Breast epithelium (tissue), 3 donors: Measurements from ENCODE around the gene LHFPL2.

Experiments
- CTCF ChIP-seq, 3 donors: fragments of 450-650 bp; IDR thresholded peaks; one replicate each; pipeline ENCODE4 v1.5.1; 2016 to 2017; ENCODE audit warnings: antibody characterized with exemption in 3 of 3, mild to moderate bottlenecking in 3 of 3, moderate library complexity in 3 of 3
- POLR2AphosphoS5 ChIP-seq, 3 donors: sonication (generic); formaldehyde crosslinking; IDR thresholded peaks; one replicate each; pipeline ENCODE4 v1.6.1; 2017; ENCODE audit warnings: antibody characterized with exemption in 3 of 3

- TF ChIP-seq CTCF (IDR thresholded peaks at IDR 0.05) (no peak), POLR2AphosphoS5 (IDR thresholded peaks at IDR 0.05) (no peak)
Measured at GRCh38 chr5:78501411-78502352, 146.9 kb downstream of the LHFPL2 start.
